ENCODE measurements around the gene EPHB1.

EPHB1 gene

DNA sequence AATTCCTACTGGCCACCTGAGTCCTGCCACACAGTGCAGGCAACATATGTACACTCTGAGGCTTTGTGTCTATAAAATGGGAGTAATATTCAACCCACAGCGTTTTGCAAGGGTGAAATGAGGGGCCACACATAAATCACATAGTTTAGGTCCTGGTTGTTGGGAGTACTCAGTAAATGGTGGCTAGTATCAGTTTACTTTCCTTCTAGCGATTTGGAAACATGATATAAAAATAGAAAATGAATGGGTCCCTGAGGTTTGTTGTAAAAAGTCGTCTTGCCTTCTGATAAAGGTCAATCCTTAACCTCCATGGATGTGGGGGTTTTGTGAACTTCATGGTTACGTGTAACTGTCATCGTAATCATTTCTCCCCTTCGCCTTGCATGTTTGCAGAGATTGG, 472.4 kb downstream of the EPHB1 start:
- H3K9ac ChIP-seq (ENCODE audit: insufficient read length, low read depth): no peak overlapping the region
- H3K36me3 ChIP-seq (ENCODE audit: insufficient read depth, insufficient read length, low read length): no peaks in the 10 kb centered on the region
- H3K27me3 ChIP-seq (ENCODE audit: insufficient read depth, insufficient read length): no peaks in the 10 kb centered on the region
- H3K4me3 ChIP-seq (ENCODE audit: insufficient read length, low read depth): no peak overlapping the region
- DNase-seq (ENCODE audit: low read depth, low spot score): no peak
- no peak for TF ChIP-seq ZNF274 (IDR thresholded peaks at IDR 0.05; ENCODE audit: low read depth, low read length)
- TF ChIP-seq YY1 (IDR thresholded peaks at IDR 0.05; ENCODE audit: insufficient read depth, insufficient read length): no peak
- TF ChIP-seq SUZ12 (IDR thresholded peaks at IDR 0.05; ENCODE audit: extremely low read depth, insufficient read depth, insufficient read length): no peak
- H3K4me1 ChIP-seq (ENCODE audit: insufficient read depth, insufficient read length): no peaks in the 10 kb centered on the region
- H3K9me3 ChIP-seq (ENCODE audit: insufficient read depth, low read length): no peaks in the 10 kb centered on the region

DNA sequence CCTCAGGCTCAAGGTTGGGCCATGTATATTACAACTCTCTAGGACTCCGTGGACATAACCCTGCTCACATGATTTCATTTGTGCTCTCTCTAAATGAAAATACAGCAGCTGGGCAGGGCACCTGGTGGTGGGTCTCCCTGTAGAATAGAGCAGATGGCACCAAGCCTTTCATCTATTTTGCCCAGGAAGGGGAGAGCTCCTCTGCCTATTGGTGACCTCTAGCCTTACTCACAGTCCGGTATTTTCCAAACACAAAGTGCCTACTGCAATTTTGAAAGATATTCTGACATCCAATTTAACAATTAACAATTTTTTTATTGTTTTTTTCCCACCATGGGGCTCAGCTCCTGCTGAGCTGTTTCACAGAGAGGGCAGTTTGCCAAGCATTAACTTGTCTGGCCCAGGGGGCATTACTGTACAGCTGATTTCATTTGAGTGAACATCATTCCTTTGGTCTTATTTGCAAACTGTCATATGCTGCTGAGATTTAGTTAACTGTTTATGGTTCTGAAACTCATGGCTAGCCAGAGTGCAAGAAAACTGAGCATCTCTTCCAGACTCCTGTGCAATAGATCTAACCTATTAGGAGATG, 474.0 kb downstream of the EPHB1 start:
- TF ChIP-seq YY1 (IDR thresholded peaks at IDR 0.05; ENCODE audit: insufficient read depth, insufficient read length) (no peak), SUZ12 (IDR thresholded peaks at IDR 0.05; ENCODE audit: extremely low read depth, insufficient read depth, insufficient read length) (no peak), ZNF274 (IDR thresholded peaks at IDR 0.05; ENCODE audit: low read depth, low read length) (no peak)
- Histone ChIP-seq H3K9me3 (ENCODE audit: insufficient read depth, low read length) (no peaks in the 10 kb centered on the region), H3K4me1 (ENCODE audit: insufficient read depth, insufficient read length) (no peaks in the 10 kb centered on the region), H3K9ac (ENCODE audit: insufficient read length, low read depth) (no peak overlapping the region), H3K27me3 (ENCODE audit: insufficient read depth, insufficient read length) (no peaks in the 10 kb centered on the region), H3K36me3 (ENCODE audit: insufficient read depth, insufficient read length, low read length) (no peaks in the 10 kb centered on the region), H3K4me3 (ENCODE audit: insufficient read length, low read depth) (no peak overlapping the region)
- DNase-seq (ENCODE audit: low read depth, low spot score): no peak

DNA sequence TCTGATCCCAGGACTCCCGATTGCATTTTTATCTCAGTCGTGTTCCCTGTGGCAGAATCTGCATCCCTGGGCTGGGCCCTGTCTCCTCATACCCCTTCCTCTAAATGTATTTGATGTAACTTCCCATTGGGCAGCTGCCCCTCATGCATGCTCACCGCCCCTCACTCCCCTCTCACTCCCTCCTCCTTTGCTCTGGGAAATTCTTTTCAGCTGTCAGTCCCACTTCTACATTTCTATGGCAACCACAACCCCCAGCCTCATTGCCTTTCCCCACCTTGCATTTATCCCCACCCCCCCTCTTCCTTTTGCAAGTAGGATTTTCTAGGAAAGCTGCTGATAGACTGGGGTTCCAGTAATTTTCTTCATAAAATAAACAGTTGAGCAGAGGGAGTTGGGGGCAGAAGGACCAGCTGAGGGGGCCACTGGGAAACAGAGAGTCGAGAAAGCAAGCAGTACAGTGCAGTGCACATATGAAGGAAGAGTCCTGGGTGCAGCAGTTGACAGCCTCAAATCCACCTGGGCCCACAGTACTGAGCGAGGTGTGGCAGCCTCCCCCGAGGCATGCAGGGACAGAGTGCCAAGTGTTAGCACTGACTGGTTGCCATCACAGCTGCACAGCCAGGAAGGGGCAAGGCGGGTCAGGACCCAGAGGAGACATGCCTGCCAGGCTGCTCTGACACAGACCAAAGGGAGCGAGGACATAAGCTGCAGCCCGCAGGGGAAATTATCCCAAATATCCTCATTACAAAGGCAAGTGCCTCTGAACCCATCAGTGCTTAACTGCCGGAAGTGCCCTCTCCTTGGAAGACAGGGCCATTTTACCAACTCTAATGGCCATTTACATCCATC, 476.3 kb downstream of the EPHB1 start:
- H3K9me3 ChIP-seq (ENCODE audit: insufficient read depth, low read length): no peaks in the 10 kb centered on the region
- H3K36me3 ChIP-seq (ENCODE audit: insufficient read depth, insufficient read length, low read length): no peaks in the 10 kb centered on the region
- H3K4me3 ChIP-seq (ENCODE audit: insufficient read length, low read depth): no peak overlapping the region
- DNase-seq (ENCODE audit: low read depth, low spot score): no peak
- H3K9ac ChIP-seq (ENCODE audit: insufficient read length, low read depth): no peak overlapping the region
- no peaks in the 10 kb centered on the region for H3K4me1 ChIP-seq (ENCODE audit: insufficient read depth, insufficient read length)
- H3K27me3 ChIP-seq (ENCODE audit: insufficient read depth, insufficient read length): no peaks in the 10 kb centered on the region
- TF ChIP-seq ZNF274 (IDR thresholded peaks at IDR 0.05; ENCODE audit: low read depth, low read length) (no peak), SUZ12 (IDR thresholded peaks at IDR 0.05; ENCODE audit: extremely low read depth, insufficient read depth, insufficient read length) (no peak), YY1 (IDR thresholded peaks at IDR 0.05; ENCODE audit: insufficient read depth, insufficient read length) (no peak)

DNA sequence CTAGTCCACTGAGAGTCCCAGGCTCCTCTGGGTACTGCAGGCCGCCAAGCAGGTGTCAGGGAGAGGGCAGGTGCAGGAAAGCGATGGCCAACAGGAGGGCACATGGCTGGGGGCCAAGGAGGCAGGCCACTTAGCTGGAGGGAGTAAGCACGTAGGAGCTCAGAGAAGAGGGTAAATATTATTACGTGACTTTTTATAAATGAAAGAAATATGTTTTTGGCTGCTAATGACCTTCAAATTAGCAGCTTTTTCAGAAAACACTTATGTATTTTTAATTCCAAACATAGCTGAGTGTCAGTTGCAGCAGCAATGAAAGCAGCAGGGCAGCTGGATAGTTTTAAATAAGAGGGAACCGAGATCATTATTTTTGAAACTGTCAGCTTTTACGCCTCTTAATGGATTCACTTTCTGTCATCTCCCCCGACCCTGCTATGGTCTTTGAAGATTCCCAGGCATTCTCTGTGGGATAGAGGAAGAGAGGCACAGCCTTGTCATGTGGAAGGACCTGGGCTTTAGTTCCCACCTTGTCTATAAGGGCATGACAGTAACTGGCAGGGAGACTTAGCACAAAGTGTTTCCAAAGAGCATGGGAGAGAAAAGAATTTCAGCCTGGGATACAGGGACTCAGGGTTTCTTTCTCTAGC, 477.1 kb downstream of the EPHB1 start:
- no peak for DNase-seq (ENCODE audit: low read depth, low spot score)
- no peaks in the 10 kb centered on the region for H3K36me3 ChIP-seq (ENCODE audit: insufficient read depth, insufficient read length, low read length)
- no peaks in the 10 kb centered on the region for H3K9me3 ChIP-seq (ENCODE audit: insufficient read depth, low read length)
- H3K27me3 ChIP-seq (ENCODE audit: insufficient read depth, insufficient read length): no peaks in the 10 kb centered on the region
- H3K9ac ChIP-seq (ENCODE audit: insufficient read length, low read depth): no peak overlapping the region
- no peaks in the 10 kb centered on the region for H3K4me1 ChIP-seq (ENCODE audit: insufficient read depth, insufficient read length)
- no peak overlapping the region for H3K4me3 ChIP-seq (ENCODE audit: insufficient read length, low read depth)
- TF ChIP-seq YY1 (IDR thresholded peaks at IDR 0.05; ENCODE audit: insufficient read depth, insufficient read length): no peak
- no peak for TF ChIP-seq ZNF274 (IDR thresholded peaks at IDR 0.05; ENCODE audit: low read depth, low read length)
- no peak for TF ChIP-seq SUZ12 (IDR thresholded peaks at IDR 0.05; ENCODE audit: extremely low read depth, insufficient read depth, insufficient read length)

DNA sequence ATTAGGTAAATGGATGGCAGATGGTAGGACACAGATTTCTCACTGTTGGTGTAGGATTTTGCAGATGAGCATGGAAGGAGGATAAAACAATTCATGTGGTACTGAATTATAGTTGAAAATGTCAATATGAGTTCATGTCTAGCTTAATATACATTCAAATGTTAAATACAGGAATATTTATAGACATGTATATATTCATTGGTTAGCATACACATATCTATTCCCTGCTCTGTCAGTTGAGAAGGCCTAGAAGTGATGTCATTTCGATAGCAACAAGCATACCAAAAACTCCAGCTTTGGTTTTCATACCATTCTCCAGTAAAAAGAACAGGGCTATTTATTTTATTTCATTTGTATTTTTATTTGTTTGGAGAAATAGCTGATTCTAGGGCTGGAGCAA, 497.1 kb downstream of the EPHB1 start:
- no peaks in the 10 kb centered on the region for H3K36me3 ChIP-seq (ENCODE audit: insufficient read depth, insufficient read length, low read length)
- TF ChIP-seq ZNF274 (IDR thresholded peaks at IDR 0.05; ENCODE audit: low read depth, low read length) (no peak), SUZ12 (IDR thresholded peaks at IDR 0.05; ENCODE audit: extremely low read depth, insufficient read depth, insufficient read length) (no peak), YY1 (IDR thresholded peaks at IDR 0.05; ENCODE audit: insufficient read depth, insufficient read length) (no peak)
- no peak for DNase-seq (ENCODE audit: low read depth, low spot score)
- H3K9ac ChIP-seq (ENCODE audit: insufficient read length, low read depth): no peak overlapping the region
- peaks cover 6% of the 10 kb centered on the region for H3K9me3 ChIP-seq (ENCODE audit: insufficient read depth, low read length)
- H3K27me3 ChIP-seq (ENCODE audit: insufficient read depth, insufficient read length): no peaks in the 10 kb centered on the region
- H3K4me3 ChIP-seq (ENCODE audit: insufficient read length, low read depth): no peak overlapping the region
- H3K4me1 ChIP-seq (ENCODE audit: insufficient read depth, insufficient read length): no peaks in the 10 kb centered on the region

DNA sequence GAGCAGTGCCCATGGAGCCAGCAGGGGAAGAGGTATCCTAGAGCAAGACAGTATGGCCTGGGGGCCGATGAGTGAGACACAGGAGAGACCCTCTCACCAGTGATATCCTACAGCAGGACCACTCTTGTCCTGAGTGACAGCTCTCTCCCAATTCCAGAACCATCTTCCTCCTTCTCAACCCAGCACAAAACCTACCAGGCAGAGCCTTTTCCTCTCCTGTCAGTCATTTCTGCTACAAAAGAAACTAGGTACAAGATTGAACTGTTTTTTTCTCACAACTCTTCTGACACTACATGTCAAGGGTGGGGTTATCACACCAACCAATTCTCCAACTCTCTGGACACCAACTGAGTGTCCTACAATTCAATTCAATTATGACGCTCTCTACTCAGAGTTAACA, 506.6 kb downstream of the EPHB1 start:
- Histone ChIP-seq H3K36me3 (ENCODE audit: insufficient read depth, insufficient read length, low read length) (no peaks in the 10 kb centered on the region), H3K9me3 (ENCODE audit: insufficient read depth, low read length) (peaks cover 22% of the 10 kb centered on the region; the same call in 1 of the 2 replicates), H3K4me1 (ENCODE audit: insufficient read depth, insufficient read length) (no peaks in the 10 kb centered on the region), H3K9ac (ENCODE audit: insufficient read length, low read depth) (no peak overlapping the region), H3K4me3 (ENCODE audit: insufficient read length, low read depth) (no peak overlapping the region), H3K27me3 (ENCODE audit: insufficient read depth, insufficient read length) (no peaks in the 10 kb centered on the region)
- DNase-seq (ENCODE audit: low read depth, low spot score): no peak
- no peak for TF ChIP-seq YY1 (IDR thresholded peaks at IDR 0.05; ENCODE audit: insufficient read depth, insufficient read length)
- TF ChIP-seq ZNF274 (IDR thresholded peaks at IDR 0.05; ENCODE audit: low read depth, low read length): no peak
- TF ChIP-seq SUZ12 (IDR thresholded peaks at IDR 0.05; ENCODE audit: extremely low read depth, insufficient read depth, insufficient read length): no peak

DNA sequence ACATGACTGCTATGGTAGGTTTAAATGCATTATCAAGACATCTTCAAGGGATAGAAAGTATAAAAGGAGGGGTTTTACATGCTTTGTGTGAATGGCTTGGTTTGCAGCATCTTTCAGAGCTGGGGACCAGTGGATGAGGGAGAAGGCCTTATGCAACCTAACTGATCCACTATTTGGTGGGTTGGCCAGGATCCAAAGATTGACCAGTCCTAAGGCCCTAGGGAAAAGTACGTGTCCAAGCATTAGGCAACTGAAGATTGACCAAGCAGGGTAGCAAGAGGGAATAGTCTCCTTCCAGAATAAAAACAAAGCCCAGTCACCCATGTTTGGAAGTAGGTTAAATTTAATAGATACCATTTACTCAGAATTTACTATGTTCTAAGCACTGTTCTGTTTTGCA, 509.3 kb downstream of the EPHB1 start:
- H3K4me3 ChIP-seq (ENCODE audit: insufficient read length, low read depth): no peak overlapping the region
- peaks cover 22% of the 10 kb centered on the region; the same call in 1 of the 2 replicates for H3K9me3 ChIP-seq (ENCODE audit: insufficient read depth, low read length)
- H3K9ac ChIP-seq (ENCODE audit: insufficient read length, low read depth): no peak overlapping the region
- H3K36me3 ChIP-seq (ENCODE audit: insufficient read depth, insufficient read length, low read length): no peaks in the 10 kb centered on the region
- no peak for DNase-seq (ENCODE audit: low read depth, low spot score)
- TF ChIP-seq YY1 (IDR thresholded peaks at IDR 0.05; ENCODE audit: insufficient read depth, insufficient read length) (no peak), ZNF274 (IDR thresholded peaks at IDR 0.05; ENCODE audit: low read depth, low read length) (no peak), SUZ12 (IDR thresholded peaks at IDR 0.05; ENCODE audit: extremely low read depth, insufficient read depth, insufficient read length) (no peak)
- no peaks in the 10 kb centered on the region for H3K27me3 ChIP-seq (ENCODE audit: insufficient read depth, insufficient read length)
- H3K4me1 ChIP-seq (ENCODE audit: insufficient read depth, insufficient read length): no peaks in the 10 kb centered on the region

All from NT2/D1 (cell line).